GM21515 (cell line): ENCODE data around the gene ATXN1.
"Not testable (repeated sequence)": the region's sequence is repeated elsewhere in the genome, so short reads cannot be mapped to it uniquely, and the experiment has no call there.

Experiments used
- ATAC-seq: cut with Tn5 transposase; IDR thresholded peaks from one replicate; pipeline ENCODE4 v1.9.1; 2021; ENCODE audit not compliant: unreplicated experiment

Gene ATXN1

DNA sequence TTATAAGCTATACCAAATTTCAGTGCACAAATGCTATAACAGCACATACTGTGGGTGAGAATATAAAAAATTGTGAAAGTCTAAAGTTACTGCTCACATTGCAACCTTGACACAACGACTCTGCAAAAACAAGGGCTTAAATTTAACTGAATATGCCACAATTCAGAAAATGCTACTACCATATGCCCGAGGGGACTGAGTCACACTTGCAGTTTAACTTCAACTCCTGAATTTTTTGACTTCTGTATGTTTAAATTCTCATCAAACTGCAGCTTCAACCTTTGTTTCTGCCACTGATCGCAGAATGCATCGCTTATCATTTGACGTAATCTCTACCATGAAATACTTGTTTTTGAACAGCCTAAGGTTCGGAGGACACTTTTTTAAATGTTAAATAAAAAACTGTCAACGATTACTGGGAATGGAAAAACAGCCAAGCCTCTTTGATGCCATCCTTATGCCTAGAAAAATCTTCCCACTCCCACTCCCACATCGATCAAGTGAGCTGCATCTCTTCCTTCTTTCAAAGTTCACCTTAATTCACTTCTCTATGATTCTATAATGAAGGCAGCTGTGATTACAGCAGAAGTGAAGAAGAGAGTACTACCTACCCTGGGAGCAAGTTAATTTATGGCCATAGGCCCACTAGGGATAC, 136.5 kb downstream of the ATXN1 start:
- ATAC-seq, result no peak

DNA sequence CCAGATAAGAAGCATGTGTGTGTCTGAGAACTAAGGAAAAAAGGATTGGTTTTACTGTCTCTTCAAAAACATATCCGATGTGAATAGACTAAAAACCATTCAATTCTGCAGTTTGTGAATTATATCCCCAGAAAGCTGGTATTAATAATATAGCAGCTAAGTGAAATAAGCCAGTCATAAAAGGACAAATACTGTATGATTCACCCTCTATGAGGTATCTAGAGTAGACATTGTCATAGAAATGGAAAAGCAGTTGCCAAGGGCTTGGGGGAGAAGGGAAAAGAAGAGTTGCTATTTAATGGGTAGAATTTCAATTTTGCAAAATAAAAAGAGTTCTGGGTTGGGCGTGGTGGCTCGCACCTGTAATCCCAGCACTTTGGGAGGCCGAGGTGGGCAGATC, 137.5 kb downstream of the ATXN1 start:
- no peak for ATAC-seq

GRCh38 chr6:16623029-16623653, 138.1 kb downstream of the ATXN1 start:
- ATAC-seq, result no peak

GRCh38 chr6:16622193-16622592, 139.1 kb downstream of the ATXN1 start:
- no peak for ATAC-seq

DNA sequence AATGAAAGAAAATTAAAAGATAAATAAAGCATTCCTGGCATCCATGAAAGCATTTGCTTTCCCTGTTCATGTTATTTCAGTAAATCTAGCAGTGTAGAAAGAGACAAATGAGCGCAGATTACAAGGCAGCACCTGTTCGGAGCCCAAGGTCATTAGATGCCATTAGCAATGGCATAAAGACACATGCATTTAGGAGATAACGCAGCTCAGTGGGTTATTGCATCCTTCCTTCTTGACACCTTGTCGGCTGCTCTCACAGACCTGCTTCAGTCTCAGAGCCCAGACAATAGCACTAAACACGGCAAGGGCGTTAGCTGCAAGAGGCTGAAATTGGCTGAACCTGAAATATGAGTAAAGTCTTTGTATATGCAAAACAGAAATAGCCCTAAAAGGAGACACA, 140.3 kb downstream of the ATXN1 start:
- ATAC-seq, result no peak

DNA sequence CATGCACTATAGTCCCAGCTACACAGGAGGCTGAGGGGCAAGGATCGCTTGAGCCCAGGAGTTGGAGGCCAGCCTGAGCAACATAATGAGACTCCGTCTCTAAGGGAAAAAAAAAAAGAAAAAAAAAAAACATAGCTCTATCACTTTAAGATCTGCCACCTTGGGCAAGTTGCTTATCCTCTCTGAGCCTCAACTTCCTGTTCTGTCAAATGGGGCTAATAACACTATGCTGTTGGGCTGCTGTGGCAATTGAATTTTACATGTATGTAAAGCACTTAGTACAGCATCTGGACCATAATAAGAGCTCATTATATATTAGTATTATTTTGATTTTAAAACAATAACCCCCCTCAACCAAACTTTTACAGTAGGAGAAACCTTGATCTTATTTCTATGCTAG, 141.5 kb downstream of the ATXN1 start:
- no peak for ATAC-seq

GRCh38 chr6:16618962-16619361, 142.3 kb downstream of the ATXN1 start:
- no peak for ATAC-seq

DNA sequence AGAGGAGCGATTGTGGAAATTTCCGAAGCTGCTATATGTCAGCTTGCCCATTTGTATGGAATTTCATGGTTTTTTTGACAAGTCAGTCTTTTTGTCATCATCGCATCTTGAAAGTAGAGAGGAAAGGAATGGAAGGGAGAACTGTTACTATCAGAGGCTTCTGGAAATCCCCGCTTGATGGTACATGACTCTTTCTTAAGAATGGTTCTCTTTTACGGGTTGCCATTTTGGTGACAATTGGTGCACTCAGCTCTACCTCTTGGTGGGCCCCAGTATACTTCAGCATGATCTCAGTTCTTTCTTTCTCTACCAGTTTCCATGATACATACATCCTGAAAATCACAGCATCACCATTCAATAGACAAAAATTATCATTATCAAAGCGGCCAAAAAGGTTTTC, 146.0 kb downstream of the ATXN1 start:
- not testable (repeated sequence) for ATAC-seq

DNA sequence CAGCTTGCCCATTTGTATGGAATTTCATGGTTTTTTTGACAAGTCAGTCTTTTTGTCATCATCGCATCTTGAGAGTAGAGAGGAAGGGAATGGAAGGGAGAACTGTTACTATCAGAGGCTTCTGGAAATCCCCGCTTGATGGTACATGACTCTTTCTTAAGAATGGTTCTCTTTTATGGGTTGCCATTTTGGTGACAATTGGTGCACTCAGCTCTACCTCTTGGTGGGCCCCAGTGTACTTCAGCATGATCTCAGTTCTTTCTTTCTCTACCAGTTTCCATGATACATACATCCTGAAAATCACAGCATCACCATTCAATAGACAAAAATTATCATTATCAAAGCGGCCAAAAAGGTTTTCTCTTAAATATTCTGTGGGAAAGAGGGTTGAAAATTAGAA, 147.1 kb downstream of the ATXN1 start:
- not testable (repeated sequence) for ATAC-seq

DNA sequence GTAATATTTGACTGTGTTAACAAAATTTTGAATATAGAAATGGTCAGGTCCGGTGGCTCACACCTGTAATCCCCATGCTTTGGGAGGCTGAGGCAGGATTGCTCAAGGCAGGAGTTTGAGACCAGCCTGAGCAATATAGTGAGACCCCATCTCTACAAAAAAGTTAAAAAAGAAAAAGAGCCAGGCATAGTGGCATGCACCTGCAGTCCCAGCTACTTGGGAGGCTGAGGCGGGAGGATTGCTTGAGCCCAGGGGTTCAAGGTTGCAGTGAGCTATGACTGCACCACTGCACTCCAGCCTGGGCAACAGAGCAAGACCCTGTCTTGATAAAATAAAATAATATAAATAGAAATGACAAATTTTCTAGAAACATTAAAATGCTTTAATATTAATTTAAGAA, 147.8 kb downstream of the ATXN1 start:
- not testable (repeated sequence) for ATAC-seq

DNA sequence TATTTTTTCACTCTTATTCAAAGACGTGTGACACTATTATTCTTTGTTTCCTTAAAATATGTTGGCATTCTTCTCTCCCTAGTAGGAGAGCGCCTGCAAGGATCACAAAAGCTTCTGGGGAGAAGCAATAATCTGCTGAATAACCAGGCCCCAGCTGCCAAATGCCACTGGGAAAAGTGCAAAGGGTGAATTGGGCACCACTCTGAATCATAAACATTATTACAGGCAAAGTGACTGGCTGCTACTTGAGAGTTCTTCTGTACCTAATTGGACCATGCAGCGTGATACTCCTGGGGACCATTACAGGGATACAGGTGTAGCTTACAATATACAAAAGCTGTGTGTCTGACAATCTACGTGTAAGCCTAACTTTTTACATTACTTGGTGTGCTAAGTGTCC, 152.8 kb downstream of the ATXN1 start:
- no peak for ATAC-seq

GRCh38 chr6:16602035-16602434, 159.2 kb downstream of the ATXN1 start:
- peak; percentile 85 for ATAC-seq

GRCh38 chr6:16600701-16601100, 160.6 kb downstream of the ATXN1 start:
- no peak for ATAC-seq

- ATAC-seq, result no peak
Measured at GRCh38 chr6:16600026-16600425, 161.2 kb downstream of the ATXN1 start.

GRCh38 chr6:16596616-16597331, 164.5 kb downstream of the ATXN1 start:
- ATAC-seq, result no peak

GRCh38 chr6:16595514-16596120, 165.6 kb downstream of the ATXN1 start:
- no peak for ATAC-seq

DNA sequence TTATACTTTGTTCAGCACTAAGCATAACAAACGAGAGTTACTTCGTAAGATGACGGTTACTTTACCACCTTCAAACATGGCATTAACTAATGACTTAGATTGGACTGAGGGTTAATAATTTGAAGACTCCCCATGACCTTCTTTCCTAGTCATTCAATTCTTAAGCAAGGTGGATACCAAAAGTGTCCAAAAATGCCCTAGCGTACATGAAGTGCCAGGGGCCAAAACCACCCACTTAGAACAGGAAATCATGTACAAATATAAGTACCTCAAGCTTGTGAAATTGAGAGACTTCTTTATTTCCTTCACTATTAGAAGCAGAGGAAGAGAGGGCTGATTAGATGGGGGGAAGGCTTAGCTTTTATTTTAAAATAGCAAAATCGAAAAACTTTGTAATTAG, 166.4 kb downstream of the ATXN1 start:
- no peak for ATAC-seq

- no peak for ATAC-seq
Measured at GRCh38 chr6:16592223-16592911, 168.9 kb downstream of the ATXN1 start.

DNA sequence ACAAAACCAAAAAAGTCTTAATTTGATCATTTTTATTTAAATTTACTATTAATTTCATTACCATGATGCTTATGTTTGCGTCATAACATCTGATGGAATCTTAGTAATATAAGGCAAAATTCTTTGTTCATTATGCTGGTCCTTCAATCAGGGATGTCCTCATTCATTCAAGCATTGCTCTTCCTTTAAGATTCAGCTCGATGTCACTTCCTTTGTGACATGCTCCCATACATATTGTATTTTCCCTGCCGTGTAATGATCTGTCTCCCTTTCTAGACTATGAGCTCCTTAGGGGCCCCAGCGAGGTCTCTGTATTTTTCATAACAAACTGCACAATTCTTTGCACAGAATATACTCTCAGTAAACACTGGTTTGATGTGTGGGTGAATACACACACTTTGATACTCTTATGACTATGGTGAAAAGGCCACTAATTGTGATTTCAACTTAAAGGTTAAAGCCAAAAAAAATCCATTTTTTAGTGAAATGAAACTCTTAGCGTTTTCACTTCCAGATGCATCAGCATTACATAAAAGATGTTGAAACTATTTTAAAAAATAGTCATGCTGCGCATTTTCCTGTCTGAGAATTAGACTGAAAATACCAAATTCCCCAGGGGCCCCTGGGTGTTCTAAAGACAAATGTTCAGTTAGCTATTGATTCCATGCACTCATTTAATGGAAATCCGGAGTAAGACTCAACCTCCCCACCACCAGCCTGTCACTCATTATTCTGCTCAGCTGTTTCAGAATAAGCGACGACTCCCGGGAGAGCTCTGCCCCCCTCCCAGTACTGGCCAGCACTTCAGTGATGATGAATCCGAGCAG, 169.7 kb downstream of the ATXN1 start:
- ATAC-seq, result peak; percentile 74

GRCh38 chr6:16585805-16586204, 175.5 kb downstream of the ATXN1 start:
- no peak for ATAC-seq
